Uterus (tissue), 2 donors: ENCODE data around the gene OVOL3.

Experiments used
- POLR2A ChIP-seq, 2 donors: fragments of 450-650 bp; IDR thresholded peaks; one replicate each; pipeline ENCODE4 v1.6.1; 2016; ENCODE audit warnings: antibody characterized with exemption in 2 of 2, mild to moderate bottlenecking in 1 of 2, moderate library complexity in 1 of 2
- TF ChIP-seq, protein P1 (sequence below), 4 experiments: fragments of 200-600 bp in 2 of 4; fragments of 450-650 bp in 2 of 4; sonication (generic) in 2 of 4; IDR thresholded peaks; one replicate each; pipeline ENCODE4 v1.5.1; 2016 to 2019; ENCODE audit warnings: antibody characterized with exemption in 4 of 4, mild to moderate bottlenecking in 2 of 4, moderate library complexity in 1 of 4

DNA sequence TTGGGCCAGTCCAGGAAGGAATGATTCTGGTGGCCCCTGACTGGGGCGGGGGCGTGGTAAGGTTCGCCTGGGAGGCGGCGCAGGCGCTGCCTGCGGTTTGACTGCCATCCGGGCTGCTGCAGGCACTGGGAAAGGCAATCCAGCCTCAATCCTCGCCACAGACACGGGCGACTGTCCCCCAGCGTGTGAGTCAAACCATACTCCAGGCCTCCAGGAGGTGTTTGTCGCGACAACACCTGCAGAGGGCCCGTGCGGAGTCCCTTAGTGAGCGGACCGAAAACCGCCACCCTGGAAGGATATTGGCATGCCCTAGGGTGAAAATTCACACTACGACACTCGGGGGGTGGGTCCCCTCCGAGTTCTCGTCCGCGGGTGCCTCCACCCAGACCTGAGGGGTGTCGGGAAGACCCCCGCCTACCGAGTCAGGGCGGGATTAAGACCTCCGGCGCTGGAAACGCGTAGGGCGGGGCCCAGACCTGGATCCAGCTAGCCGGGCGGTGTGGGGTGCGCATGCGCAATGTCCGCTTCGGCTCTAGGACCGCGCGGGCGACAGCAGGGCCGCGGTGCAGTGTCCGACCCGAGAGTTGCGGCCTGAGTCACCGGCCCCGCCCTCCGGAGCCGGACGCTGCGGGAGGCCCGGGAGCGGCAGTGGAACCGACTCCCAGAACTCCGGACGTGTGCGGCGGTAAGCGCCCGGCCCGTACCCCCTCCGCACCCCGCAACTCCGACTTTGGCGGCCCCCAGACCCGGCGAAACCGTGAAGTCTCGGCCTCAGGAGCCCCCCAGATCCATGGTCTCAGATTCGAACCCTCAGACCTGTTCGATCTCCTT is 28.7 kb downstream of the OVOL3 start, which contains the start of gene CAPNS1:
- TF ChIP-seq, protein P1, sequence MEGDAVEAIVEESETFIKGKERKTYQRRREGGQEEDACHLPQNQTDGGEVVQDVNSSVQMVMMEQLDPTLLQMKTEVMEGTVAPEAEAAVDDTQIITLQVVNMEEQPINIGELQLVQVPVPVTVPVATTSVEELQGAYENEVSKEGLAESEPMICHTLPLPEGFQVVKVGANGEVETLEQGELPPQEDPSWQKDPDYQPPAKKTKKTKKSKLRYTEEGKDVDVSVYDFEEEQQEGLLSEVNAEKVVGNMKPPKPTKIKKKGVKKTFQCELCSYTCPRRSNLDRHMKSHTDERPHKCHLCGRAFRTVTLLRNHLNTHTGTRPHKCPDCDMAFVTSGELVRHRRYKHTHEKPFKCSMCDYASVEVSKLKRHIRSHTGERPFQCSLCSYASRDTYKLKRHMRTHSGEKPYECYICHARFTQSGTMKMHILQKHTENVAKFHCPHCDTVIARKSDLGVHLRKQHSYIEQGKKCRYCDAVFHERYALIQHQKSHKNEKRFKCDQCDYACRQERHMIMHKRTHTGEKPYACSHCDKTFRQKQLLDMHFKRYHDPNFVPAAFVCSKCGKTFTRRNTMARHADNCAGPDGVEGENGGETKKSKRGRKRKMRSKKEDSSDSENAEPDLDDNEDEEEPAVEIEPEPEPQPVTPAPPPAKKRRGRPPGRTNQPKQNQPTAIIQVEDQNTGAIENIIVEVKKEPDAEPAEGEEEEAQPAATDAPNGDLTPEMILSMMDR (IDR thresholded peaks at IDR 0.05) = peak in 3 of 4 experiments; percentile 17 to 39 (median 32)
- peak; percentile 91 to 99 for TF ChIP-seq POLR2A (IDR thresholded peaks at IDR 0.05)
